Gastrocnemius medialis (tissue), 4 donors: ENCODE results near the gene KDM4B.

Experiments
- POLR2A ChIP-seq, 2 donors: fragments of 450-650 bp; IDR thresholded peaks; one replicate each; pipeline ENCODE4 v1.6.1; 2017; ENCODE audit warnings: antibody characterized with exemption in 2 of 2, mild to moderate bottlenecking in 2 of 2, moderate library complexity in 2 of 2
- TF ChIP-seq, protein P1 (sequence below), 5 experiments: fragments of 450-650 bp in 3 of 5; fragments of 200-600 bp in 2 of 5; sonication (generic) in 2 of 5; IDR thresholded peaks in 4 of 5; conservative IDR thresholded peaks in 1 of 5; 1 replicate in 4 of 5; 2 replicates in 1 of 5; pipeline ENCODE4 v1.5.1; 2016 to 2019; ENCODE audit warnings: antibody characterized with exemption in 5 of 5, mild to moderate bottlenecking in 3 of 5, moderate library complexity in 3 of 5

DNA sequence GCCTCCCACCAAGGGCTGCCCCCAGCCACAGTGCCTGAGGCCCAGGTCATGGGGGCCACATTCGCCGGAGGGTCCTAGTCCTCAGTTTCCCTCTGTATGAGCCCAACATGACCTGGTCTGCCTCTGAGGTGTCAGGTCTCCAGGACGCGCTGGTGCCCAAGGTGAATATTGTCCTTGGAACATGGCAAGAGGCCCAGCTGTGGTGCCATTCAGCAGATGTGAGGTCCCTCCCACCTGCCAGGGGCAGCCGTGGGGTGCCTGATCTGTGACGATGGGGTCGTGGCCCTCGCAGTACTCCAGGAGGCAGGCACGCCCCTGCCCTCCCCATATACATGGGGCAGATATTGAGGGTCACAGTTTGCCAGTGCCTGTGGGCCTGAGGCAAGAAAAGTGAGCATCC lies 151.9 kb downstream of the KDM4B start:
- TF ChIP-seq, protein P1, sequence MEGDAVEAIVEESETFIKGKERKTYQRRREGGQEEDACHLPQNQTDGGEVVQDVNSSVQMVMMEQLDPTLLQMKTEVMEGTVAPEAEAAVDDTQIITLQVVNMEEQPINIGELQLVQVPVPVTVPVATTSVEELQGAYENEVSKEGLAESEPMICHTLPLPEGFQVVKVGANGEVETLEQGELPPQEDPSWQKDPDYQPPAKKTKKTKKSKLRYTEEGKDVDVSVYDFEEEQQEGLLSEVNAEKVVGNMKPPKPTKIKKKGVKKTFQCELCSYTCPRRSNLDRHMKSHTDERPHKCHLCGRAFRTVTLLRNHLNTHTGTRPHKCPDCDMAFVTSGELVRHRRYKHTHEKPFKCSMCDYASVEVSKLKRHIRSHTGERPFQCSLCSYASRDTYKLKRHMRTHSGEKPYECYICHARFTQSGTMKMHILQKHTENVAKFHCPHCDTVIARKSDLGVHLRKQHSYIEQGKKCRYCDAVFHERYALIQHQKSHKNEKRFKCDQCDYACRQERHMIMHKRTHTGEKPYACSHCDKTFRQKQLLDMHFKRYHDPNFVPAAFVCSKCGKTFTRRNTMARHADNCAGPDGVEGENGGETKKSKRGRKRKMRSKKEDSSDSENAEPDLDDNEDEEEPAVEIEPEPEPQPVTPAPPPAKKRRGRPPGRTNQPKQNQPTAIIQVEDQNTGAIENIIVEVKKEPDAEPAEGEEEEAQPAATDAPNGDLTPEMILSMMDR (IDR thresholded peaks at IDR 0.05 in 4 of 5, conservative IDR thresholded peaks at IDR 0.05 in 1 of 5): no peak
- no peak for TF ChIP-seq POLR2A (IDR thresholded peaks at IDR 0.05)
